ENCODE measurements around the gene SSH3.

GRCh38 chr11:67291481-67292381 lies 11.6 kb upstream of the SSH3 start:
- TF ChIP-seq ZFP30 (CRISPR knock-in tag; IDR thresholded peaks at IDR 0.05) = no peak
- no peak for TF ChIP-seq TSHZ2 (CRISPR knock-in tag; IDR thresholded peaks at IDR 0.05)
- no peak for TF ChIP-seq TOX (CRISPR knock-in tag; IDR thresholded peaks at IDR 0.05; ENCODE audit: borderline replicate concordance)
- no peak for TF ChIP-seq RARB (CRISPR knock-in tag; IDR thresholded peaks at IDR 0.05)
- no peak for TF ChIP-seq PATZ1 (CRISPR knock-in tag; IDR thresholded peaks at IDR 0.05; ENCODE audit: borderline replicate concordance)
- TF ChIP-seq ZNF565 (CRISPR knock-in tag; conservative IDR thresholded peaks at IDR 0.05; ENCODE audit: low read depth) = no peak
